HG03432 (cell line): ENCODE measurements around the gene NEURL1.
"Not testable (repeated sequence)": the region's sequence is repeated elsewhere in the genome, so short reads cannot be mapped to it uniquely, and the experiment has no call there.

Experiments
- ATAC-seq: cut with Tn5 transposase; IDR thresholded peaks from one replicate; pipeline ENCODE4 v1.9.1; 2021; ENCODE audit warnings: mild to moderate bottlenecking, moderate library complexity; ENCODE audit not compliant: unreplicated experiment

Gene NEURL1

GRCh38 chr10:103602028-103602851 is 108.7 kb downstream of the NEURL1 start:
- ATAC-seq, result no peak

GRCh38 chr10:103602852-103603155 is 109.3 kb downstream of the NEURL1 start:
- ATAC-seq, result no peak

GRCh38 chr10:103603382-103603781 is 109.9 kb downstream of the NEURL1 start:
- ATAC-seq, result no peak

GRCh38 chr10:103605359-103606096 is 112.0 kb downstream of the NEURL1 start:
- no peak for ATAC-seq

GRCh38 chr10:103606097-103606438 is 112.6 kb downstream of the NEURL1 start:
- ATAC-seq, result not testable (repeated sequence)

- not testable (repeated sequence) for ATAC-seq
Measured at GRCh38 chr10:103607051-103607450, 113.5 kb downstream of the NEURL1 start.

- ATAC-seq, result not testable (repeated sequence)
Measured at GRCh38 chr10:103608056-103608455, 114.6 kb downstream of the NEURL1 start.

GRCh38 chr10:103609231-103610082 is 116.0 kb downstream of the NEURL1 start:
- no peak for ATAC-seq

- ATAC-seq, result no peak
Measured at GRCh38 chr10:103610083-103610472, 116.6 kb downstream of the NEURL1 start.

- ATAC-seq, result no peak
Measured at GRCh38 chr10:103610921-103611511, 117.5 kb downstream of the NEURL1 start.

- no peak for ATAC-seq
Measured at GRCh38 chr10:103612462-103613365, 119.2 kb downstream of the NEURL1 start.

GRCh38 chr10:103613616-103614015 is 120.1 kb downstream of the NEURL1 start:
- no peak for ATAC-seq

- no peak for ATAC-seq
Measured at GRCh38 chr10:103614306-103615158, 121.0 kb downstream of the NEURL1 start.

- ATAC-seq, result no peak
Measured at GRCh38 chr10:103616705-103617601, 123.4 kb downstream of the NEURL1 start.

GRCh38 chr10:103617602-103618385 is 124.3 kb downstream of the NEURL1 start:
- no peak for ATAC-seq

- ATAC-seq, result no peak
Measured at GRCh38 chr10:103618575-103619423, 125.3 kb downstream of the NEURL1 start.
